Left renal pelvis (tissue), 4 donors: Measurements from ENCODE around the gene PHKA2. TPM values are rescaled to one million over a fixed set of nuclear protein-coding genes. Genes with fewer than 3 reads are reported as not detected.

Experiments used
- DNase-seq, 4 donors: peaks; one replicate each; pipeline ENCODE4 v3.0.0-alpha.2; 2013; ENCODE audit warnings: low read depth in 4 of 4, low spot score in 3 of 4
- polyA plus RNA-seq, 4 donors: library from polyadenylated mRNA; unstranded; fragments of 120-200 nt; gene quantifications; one replicate each; pipeline ENCODE4 v1.2.1, GENCODE V29; 2013; ENCODE audit not compliant: insufficient read length in 4 of 4

PHKA2 gene
- polyA plus RNA-seq, 4 donors: 35.4 to 86.4 (median 46.9) TPM

DNA sequence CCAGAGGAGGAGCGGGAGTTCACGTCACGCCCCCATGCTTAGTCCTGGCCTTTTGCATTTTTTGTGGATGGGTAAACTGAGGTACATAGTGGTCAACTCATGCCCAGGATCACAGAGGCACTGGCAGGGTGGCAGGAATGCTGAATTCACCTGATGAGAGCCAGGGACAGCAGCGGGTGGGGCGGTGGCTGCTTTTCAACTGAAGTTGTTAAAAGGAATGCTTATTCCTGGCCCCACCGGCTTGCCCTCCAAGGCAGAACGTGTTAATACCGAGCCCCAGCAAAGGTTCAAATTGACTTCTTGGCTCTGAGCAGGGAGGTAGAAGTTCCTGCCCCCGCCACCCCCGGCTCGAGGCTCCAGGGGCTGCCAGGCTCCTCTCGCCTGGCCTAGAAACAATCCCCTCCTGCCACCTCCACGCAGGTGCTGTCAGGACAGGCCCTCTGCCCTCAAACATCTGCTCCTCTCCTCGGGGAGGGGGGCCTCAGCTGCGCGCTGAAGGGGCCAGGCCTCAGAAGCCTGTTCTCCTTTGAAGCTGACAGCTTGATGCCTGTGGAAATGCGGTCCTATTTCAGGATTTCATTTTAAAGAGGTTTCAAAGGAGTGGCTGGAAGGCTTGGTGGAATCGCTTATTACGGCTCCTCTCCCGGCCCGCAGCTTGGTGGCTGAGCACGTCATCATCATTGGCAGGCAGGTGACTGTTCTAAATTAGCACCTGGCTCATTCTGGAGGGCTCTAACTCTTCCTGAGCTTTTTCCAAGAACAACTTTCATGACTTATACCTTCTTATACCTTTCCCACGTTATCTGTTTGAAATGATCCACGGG, 93.0 kb downstream of the PHKA2 start:
- no peak for DNase-seq

DNA sequence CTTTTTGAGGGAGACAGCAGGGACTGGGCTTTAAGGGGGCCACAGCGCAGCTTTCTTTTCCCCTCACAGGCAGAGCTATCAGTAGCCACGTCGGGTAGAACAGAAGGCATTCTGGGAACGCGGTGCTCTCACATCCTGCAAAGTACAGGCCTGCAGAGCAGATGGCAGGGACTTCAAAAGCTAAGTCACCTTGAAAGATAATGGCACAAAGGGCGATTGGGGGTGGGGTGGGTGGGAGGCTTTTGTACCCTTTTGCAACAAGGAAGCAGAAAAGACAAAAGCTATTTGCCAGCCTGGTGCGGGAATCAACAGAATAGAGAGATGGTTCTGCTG, 93.9 kb downstream of the PHKA2 start:
- no peak for DNase-seq

DNA sequence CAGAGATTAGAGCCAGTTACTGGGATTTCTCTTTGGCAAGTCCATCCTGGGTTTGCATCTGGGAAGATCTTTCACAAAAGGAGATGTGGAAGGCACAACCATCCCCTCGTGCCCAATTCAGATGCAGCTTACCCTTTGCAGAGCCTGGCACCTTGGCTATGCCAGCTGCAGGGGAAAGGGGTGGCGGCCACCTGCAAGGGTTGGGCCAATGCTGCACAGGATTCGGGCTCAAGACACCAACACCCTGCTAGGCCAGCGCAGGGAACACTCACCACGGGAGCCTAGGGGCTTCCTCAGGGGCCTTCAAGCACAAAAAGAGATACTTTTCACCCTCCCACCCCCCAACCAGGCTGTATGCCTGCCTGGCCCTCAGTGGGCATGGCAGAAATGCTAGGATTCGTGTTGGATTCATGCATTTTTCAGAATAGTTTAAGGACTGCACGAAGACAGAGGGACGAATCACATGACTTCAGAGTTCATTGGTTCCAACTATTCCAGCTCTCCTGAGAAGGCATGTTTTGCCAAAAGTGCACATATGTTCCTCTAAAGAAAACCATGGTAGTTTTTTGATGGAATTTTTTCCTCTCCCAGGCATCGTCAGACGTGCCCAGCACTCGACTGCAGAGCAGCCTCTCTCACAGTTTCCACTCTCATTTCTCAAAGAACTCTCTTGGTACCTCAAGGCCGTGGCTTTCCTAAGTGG, 94.4 kb downstream of the PHKA2 start:
- no peak for DNase-seq

DNA sequence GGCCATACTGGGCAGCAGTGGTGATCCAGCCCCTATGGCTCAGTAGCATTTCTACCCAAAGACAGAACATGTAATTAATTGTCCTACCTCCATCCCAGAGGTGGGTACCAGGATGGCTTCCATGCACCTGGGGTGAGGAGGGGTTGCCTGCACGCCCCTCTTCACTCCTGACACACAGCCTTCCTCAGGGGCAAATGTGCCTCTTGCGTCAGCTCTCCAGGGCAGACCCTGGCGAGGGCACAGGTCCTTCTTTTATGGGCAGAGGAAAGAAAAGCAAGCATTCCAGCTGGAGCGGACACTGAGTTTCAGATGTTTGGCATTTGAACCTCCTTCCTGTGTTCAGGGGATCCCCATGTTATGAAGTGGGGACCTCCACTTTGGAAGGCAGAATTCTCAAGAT, 95.6 kb downstream of the PHKA2 start:
- no peak for DNase-seq

DNA sequence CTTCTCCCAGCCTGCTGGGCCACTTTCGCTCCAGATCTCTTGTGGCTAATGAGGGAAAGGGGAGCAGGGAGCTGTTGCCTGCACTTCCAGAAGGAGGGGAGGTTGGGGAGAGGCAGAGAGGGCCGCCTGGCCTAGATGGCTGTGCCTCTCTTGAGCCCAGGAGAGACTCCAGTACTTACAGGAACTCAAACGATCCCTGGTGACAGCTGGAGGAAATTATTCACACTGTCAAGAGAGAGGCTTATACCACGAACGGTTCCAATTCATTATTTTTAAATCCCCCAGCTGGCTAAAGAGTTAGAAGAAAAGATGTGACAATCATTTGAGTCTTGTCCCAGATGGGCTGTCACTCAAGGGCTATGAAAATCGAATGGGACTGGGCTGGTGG, 96.1 kb downstream of the PHKA2 start:
- no peak for DNase-seq

DNA sequence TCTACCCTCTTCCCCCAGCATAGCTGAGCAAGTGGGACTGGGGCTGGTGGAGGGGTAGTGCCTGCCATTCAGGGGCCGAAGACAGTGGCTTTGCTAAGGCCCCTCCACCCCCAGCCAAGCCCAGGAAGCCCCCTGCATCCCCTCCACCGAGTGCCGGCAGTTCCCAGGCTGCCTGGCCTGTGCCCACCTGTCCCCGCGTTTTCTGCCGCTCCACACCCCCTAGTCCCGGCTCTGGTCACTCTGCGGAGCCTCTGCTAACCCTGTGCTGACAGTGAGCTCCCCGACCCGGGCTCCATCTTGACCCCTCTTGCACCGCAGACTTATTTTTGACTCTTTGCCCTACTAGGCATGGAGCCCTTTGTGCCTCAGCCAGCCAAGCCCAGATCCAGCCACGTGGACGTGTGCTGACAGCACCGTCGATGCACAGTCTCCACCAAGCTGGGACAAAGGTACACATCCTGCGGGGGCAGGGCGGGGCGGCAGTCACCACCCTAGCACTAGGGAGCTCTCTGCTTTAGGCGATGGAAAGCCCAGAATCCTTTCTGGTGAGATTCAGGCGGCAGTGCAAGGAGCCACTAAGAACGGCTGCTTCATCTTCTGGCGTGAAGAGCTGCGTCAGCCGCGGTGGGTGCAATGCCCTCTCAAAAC, 96.6 kb downstream of the PHKA2 start:
- DNase-seq: no peak

DNA sequence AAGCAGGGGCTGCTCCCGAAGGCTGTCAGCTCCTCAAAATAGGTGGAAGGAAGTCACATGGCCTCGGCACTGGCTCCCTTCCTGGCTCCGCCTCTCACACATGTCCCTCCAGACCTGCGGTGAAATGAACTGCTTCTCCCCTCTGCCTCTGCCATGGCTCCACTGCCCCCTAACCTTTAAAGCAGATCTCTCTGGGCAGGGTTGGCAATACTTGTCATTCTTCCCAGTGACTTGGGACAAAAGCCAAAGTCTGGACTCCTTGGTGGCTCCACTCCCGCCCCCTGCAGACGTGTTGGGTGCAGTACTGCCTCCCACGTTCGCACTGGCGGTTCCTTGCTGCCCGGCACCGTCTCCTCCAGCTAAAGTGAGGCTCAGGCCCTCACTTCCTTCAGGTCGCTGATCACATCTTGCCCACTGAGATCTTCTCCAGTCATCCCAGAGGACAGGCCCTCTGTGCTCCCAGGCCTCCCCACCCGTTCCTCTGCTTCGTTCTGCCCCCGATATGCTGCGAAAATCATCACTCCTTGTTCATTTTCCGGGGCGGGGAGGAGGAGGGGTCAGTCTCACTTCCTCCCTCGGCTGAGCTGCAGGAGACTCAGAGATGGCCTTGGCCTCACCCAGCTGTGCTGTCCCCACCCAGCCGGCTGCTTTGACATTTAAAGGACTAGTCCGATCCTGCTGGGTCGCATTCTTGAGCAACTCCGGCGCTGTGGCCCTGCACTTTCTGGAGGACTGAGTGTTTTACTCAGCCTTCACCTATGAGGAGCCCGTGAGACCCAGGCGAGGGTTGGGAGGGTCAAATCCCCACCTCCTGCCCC, 97.4 kb downstream of the PHKA2 start:
- DNase-seq: no peak

DNA sequence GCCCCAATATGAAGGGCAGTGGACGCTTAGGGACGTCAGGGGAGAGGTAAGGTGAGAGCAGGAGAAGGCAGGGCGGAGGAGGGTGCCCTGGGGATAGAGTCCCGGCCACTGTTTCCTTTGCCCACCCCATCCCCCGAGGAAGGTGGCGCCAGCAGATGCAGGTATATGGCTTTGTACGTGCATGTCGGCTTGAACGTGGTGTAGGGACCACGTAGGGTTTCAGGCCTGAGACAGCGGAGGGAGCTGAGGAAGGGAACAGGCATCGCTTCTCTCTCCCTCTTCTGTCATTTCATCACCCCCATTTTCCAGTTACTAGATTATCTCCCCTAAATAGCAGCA, 97.9 kb downstream of the PHKA2 start:
- DNase-seq: no peak

DNA sequence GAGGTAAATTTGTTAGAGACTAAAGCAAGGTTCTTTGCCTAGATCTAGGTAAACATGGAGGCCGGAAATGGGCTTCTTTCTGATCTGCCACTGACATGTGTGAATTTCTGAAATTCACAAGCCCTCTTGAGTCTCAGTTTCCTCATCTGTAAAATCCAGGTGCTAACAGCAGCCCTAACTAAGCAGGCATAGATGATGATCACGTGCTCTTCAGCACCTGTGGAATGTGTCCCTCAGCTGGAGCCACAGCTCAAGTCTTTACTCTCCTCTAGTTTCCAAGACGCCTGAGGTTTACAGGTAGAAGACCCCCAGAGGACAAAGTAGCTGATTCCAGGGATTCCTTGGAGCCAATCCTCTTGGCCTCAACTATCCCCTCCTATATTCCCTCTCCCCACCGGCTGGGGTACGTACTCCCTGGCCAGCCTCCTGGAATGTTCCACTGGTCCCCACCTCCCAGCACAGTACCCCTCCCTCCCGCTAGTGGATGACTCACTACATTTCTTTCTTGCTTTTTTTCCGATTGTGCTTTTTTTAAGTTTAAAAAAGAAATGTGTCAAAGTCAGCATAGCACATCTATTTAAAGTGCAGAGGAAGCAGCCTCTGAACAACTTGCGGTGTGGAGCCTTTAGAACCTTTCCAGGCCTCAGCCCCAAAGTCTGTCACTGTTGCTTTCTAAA, 98.4 kb downstream of the PHKA2 start:
- no peak for DNase-seq

DNA sequence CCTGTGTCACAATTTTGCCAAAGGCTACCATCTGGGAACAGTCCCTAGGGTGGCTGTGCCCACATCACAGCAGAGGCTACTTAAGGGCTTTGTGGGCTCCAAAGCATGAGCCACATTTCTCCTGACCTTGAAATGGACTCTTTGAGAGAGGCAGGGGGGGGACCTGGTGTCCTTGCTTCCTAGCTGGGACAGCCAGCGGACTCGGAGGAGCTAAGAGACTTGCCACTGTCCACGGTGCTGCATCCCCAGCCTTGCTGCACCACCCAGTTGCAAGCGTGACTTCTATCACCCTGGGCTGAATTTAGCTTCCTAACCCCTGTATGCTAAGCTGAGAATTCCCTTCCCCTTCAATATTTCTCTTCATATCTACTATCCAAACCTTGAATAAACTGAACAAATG, 99.0 kb downstream of the PHKA2 start:
- no peak for DNase-seq

DNA sequence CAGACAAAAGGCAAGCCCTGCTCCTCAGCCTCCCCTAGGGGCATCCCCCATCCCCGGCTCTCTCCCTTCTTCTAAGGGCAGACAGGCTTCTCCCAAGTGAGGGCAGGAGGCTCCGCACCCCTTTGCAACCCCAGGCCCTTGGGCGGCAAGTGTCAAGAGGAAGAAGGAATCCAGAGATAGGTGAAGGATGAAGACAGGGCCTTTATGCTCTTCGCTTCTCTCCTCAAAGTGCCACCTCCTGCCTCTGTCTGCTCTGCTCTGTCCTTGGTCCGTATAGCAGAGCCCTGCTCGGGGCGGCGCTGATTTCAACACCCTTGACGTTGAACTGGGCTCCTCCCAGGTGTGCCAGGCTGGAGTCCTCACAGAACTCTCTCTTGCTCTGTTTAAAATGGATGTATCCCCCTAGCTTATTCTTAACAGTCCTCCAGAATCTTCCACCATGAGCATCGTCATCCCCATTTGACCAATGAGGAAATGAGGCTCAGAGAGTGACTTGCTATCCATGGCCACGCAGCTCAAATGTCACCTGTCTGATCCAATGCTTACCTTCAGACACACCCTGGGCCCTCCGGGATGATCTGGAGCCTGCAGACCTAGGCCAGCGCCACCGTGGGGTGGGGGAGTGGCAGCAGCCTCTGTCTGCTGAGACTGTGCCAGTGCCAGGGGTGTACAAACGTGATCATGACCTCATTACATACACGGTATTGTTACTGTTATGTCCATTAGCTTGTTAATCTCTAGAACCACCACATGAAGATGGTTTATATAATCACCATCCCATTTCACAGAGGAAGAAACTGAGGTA, 99.8 kb downstream of the PHKA2 start:
- DNase-seq: no peak

DNA sequence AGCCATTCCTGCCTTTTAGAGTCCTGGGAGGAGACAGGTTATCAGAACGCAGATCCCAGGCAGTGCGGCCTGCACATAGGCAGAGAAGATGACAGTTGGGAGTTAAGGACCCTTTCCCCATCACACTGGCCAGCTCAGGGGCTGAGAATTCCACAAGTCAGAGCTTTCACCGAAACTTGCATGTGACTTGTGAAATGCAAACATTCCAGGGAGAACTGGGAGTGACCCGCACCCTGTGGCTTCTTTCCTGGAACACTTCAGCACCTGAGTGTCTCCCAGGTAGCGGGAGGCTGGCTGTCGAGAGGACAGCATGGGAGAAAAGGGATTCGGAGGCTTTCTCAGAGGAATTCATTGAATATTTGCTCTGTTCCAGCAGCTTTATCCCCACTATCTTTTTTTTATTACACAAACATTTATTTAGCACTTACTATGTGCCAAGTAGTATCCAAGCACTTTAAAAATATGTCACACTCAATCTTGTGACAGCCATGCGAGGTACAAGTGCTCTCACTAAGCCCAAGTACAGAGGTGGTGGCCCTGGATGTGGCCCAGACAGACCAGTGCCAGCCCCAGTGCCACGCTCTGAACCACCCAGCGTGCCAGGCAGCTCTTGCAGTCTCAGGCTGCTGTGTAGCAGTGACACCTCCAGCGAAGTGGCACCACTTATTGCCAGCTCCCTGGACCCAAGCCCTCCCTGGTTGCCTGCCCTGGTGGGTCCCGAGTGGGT, 100.5 kb downstream of the PHKA2 start:
- DNase-seq: no peak

DNA sequence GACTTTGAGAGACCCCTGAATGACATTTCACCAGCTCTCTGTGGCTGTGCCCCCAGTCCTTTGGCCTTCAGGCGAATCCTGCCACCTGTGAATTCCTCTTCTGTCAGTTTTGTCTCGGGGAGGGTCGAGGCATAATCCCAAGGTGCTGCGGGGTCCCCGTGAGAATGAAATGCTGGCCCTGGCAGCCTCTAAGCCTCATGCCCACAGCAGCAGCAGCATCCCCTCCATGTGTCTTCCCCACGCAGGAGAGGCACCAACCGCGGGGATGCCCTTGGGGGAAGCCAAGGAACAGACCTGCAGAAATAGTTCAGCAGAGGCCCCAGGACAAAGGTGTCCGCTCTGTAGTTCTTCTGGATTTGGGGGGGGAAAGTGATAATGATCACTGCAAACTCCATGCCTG, 104.8 kb downstream of the PHKA2 start:
- DNase-seq: no peak

DNA sequence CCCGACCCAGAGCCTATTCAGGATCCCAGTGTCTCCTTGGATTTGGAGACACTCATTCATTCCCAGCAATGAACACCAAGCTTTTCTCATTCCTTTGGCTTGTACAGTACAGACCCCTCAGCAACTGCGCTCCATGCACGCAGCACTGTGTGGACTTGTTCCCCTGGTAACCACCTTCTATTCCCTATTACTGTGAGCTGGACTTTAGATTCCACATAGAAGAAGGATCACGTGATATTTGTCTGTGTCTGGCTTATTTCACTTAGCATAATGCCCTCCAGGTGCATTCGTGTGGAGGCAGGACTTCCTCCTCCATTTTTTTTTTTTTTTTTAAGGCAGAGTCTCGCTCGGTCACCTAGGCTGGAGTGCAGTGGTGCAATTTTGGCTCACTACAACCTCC, 106.4 kb downstream of the PHKA2 start:
- no peak for DNase-seq

DNA sequence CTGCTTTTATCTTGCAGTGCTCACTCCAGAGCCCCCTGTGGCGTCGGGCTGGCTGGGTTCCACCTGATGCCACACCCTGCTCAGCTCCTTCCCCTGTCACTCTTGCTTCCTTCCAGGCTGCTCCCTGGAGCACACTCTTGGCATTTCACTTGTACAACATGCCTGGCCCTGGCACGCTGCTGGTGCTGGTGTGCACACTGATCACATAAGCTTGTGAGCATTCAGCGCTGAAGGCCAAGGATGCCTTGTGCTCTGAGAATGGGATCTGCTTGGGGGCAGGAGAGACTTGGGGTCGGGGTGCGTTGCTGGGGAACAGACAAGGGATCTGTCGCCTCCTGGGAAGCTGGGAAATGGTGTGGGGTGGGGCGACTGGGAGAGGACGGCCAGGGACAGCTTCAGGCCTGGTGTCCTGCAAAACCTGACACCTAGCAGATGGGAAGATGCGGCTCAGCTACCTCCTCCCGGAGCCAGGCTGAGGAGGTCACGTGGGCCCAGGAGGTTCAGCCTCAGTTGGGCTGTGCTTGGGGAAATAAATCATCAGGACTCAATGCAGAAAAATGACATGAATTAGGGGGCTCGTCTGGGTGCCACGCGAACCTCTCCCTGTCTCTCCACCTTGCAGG, 108.5 kb downstream of the PHKA2 start:
- no peak for DNase-seq

DNA sequence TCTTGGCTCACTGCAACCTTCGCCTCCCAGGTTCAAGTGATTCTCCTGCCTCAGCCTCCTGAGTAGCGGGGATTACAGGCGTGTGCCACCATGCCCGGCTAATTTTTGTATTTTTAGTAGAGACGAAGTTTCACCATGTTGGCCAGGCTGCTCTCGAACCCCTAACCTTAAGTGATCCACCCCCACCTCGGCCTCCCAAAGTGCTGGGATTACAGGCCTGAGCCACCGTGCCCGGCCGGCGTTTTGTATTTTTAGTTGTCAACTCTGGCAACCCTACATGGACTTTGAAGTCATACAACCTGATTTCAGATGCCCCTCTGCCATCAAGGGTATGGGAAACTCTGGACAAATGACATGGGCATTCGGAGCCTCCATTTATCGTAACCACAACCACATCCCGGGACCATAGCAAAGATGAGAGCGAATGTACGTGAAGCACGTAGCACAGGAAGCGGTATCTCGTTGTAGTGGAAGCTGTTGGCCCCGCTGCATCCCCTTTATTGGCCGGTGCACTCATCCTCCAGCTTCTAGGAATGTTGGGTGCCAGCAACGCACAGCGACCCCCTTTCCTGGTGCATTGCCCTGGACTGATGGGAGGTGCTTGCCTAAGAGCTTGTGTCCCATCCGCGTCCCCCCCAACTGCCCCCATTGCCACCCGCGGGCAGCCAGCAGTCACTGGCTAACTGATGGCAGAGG, 109.2 kb downstream of the PHKA2 start:
- DNase-seq: no peak

DNA sequence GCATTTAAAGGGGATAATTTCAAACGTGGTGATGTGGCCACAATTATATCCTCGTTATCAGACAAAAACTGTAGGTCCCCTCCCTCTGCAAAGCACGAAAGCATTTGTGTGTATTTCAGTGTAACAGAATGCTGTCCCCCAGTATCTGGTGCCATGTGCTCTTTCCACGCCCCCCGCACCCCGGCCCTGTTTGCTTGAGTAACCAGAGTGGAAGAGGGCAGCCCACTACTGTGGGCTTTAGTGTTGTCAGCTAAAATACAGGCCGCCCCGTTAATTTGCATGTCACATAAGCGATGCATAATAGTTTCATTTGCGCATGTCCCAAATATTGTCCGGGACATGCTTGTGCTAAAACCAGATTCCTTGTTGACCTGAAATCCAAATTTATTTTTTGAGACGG, 110.1 kb downstream of the PHKA2 start:
- DNase-seq: no peak

DNA sequence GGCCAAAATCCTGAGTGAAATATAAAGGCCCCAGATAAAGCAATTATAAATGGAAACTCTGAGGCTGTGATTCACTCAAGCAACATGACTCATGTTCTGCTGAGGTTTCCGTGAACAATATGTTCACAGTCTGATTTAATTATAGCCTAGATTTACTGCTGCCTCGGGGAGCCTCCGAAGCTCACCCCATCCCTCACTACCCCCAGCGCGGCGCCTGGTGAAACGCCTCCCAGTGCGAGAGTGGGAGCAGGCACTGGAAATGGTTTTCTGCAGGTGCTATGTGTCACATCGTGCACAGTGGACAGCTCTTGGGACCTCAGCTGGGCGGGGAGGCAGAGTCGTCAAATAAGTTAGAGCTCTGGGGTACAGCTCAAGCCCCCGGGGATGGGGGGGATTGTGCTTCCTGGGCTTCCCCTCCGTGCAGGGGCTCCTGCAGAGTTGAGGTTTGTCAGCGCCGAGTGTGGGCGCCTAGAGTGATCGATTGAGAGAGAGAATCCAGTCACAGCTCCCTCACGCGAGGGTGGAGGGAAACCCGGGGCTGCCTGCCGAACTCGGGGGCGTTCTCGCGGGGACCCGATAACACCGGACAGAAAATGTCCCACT, 110.6 kb downstream of the PHKA2 start:
- DNase-seq: no peak
